Stimulated activated CD8-positive, alpha-beta memory T cell treated with anti-CD3 and anti-CD28 coated beads, Interleukin-4, amount 100 ng/mL, for 4 hours (primary cell): ENCODE results near the gene CAPG.
"Not testable (repeated sequence)": the region's sequence is repeated elsewhere in the genome, so short reads cannot be mapped to it uniquely, and the experiment has no call there.

ENCODE experiments used
- DNase-seq, 2 donors: peaks; one replicate each; pipeline ENCODE4 v3.0.0-alpha.2; 2020; ENCODE audit warnings: low read depth in 2 of 2, low spot score in 1 of 2

CAPG gene

DNA sequence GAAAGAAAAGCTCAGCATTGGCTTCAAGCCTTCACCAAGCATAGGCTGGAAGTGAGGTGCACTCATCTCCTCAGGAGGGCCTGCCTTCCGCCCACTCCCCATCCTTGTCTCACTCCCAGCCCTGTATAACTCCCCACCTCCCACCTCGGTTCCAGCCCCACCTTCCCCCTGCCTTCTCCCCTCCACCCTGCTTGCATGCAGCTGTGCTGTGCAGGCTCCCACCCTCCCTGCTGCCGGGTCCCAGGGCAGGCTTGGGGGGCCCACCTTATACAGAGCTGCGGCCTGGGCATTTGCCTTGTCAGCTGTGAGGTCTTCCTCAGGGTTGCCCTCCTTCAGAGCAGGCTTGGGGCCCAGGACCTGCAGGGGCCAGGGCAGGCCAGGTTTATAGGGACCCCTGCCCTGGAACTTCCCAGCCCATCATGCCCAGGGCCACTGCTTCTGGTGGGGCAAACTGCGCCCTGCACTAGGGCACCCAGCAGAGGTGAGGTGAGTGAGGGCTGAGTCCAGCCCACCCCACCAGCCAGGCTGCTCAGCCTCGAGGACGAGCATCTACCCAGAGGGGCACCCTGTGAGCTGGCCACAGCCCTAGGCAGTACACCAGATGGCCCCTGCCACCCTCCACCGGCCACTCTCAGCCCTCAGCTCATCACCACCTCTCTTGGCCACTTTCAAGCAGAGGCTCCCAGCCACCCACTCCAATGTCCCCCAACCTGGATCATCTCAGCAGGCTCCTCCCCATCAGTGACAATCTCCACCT, 11.6 kb downstream of the CAPG start:
- DNase-seq = no peak

DNA sequence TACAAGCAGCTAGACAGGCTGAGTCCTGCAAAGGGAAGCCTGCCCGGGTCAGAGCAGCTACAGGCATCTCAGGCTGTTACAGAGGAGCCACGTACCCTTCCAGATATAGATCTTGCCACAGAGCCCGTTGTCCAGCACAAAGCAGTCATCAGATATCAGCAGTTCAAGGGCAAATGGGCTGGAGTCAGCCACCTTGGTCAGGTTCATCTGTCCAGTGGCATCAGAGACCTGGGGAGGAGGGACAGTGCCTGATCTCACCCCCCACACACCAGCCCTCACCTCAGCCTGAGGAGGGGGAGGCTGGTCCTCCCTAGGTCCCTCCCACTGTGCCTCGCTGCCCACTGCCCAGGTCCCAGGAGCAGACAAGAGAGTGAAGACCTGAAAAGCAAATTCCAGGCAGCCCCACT, 12.2 kb downstream of the CAPG start:
- no peak for DNase-seq

- DNase-seq = no peak
Measured at GRCh38 chr2:85396531-85397470, 13.4 kb downstream of the CAPG start.

DNA sequence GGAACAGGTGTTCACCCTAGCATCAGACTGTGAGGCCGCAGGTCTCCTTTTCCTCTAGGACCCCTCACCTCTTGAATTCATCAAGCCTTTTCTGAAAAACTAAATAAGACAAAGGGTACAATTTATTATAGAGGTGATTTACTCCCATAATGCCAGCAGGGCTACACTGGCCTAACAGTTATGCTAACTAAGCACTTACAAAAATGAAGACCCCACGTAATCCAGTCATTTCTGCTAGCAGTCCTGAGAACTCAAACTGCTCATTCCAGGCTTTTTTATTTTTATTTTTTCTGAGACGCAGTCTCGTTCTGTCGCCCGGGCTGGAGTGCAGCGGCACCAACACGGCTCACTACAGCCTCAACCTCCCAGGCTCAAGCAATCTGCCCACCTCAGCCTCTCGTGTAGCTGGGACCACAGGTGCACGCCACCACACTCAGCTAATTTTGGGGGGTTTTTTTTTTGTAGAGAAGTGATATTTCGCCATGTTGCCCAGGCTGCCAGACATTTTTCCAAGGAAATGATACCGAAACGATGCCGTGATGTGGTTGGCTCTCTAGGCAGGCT, 14.2 kb downstream of the CAPG start:
- no peak for DNase-seq

DNA sequence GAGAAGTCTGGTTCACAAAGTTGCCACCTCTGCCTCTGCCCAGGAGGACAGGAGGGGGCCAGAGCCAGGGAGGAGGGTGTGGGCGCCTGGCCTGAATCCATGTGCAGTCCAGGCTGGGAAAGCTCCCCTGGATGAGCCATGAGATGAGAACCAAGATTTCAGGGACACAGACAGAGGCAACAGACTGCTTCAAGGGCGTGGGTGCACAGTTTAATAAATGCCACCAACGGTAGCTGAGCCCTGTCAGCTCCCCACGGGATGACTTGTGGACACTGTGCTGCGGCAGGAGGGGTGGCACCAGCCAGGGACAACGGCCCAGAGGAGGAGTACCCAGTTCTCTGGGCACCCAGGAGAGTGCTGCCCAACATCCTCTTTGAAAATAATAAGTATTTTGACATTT, 15.2 kb downstream of the CAPG start:
- no peak for DNase-seq

- DNase-seq = no peak
Measured at GRCh38 chr2:85394261-85394681, 15.9 kb downstream of the CAPG start.

- DNase-seq = no peak
Measured at GRCh38 chr2:85393836-85394235, 16.3 kb downstream of the CAPG start.

- DNase-seq = peak; percentile 45 to 54
Measured at GRCh38 chr2:85390941-85391669, 19.1 kb downstream of the CAPG start.

DNA sequence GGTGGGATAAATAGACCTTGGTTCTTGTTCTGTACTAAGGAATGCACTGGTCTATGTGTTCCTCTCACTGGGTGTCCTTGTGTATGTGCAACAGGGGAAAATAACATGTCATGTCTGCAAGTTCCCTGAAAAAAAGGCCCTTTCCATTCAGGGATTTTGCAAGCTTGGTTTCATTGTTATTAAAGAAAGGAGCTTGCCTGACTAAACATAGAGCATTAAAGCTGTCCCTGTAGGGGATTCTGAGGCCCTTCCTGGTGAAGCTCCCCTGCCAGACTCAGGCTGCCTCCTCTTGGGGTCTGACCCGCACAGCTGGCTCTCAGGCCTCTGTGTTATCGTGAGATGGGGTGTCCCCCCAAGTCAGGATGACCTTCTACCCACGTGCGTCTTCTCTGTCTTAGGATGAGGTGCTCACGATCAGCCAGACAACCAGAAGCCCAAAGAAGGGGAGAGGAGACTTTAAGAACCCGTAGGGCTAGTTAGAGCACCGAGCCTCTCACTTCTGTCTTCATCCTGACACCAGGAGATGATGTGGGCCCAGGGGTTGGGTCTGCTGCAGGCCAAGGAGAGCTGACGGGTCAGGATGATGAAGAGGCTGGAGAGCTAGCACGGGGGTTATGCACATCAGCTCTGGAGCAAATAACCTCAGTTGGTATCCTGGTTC, 21.2 kb downstream of the CAPG start:
- DNase-seq = no peak

DNA sequence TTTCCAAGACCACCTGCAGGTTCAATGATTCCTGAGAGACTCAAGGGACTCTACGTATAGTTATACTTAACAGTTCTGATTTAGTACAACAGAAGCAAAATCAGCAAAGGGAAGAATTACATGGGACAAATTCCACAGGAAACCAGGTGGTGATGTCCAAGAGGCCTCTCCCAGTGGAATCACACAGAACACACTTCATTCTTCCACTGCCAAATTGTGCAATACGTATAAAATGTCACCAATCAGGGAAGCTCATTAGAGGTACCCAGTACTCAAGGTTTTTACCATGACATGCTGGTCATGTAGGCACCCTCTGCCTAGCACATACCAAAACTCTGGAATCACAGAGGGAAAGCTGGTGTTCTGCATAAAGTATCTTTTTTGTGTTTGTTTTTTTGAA, 22.4 kb downstream of the CAPG start:
- no peak for DNase-seq

DNA sequence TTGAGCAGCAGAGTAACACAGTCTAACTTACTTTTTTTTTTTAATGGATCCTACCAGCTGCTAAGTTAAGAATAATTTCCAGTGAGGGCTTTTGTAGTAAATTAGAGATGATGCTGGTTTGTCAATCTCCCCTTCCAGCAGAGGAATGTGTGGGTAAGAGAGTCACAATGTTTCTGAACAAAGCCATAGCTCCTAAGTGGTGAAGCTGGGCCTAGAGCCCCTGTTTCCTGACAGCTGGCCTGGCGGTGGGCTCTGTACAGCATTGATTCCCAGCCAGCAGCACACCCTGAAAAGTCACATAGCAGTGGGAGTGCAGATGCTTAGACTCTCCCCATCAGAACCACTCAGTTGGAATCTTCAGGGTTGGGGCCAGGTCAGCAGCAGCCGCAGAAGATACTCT, 24.4 kb downstream of the CAPG start:
- DNase-seq = no peak

GRCh38 chr2:85383850-85384249, 26.3 kb downstream of the CAPG start:
- no peak for DNase-seq

DNA sequence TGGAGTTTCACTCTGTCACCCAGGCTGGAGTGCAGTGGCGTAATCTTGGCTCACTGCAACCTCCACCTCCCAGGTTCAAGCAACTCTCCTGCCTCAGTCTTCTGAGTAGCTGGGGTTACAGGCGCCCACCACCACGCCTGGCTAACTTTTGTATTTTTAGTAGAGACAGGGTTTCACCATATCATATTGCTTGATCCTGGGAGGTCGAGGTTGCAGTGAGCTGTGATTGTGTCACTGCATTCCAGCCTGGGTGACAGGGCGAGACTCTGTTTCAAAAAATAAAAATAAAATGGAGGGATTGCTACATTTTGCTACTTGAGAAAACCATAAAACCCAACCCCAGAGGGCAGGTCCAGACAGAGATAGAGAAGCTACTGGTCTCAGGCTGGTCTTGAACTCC, 27.0 kb downstream of the CAPG start:
- not testable (repeated sequence) for DNase-seq

GRCh38 chr2:85380048-85380447, 30.1 kb downstream of the CAPG start:
- no peak for DNase-seq

GRCh38 chr2:85378257-85378656, 31.9 kb downstream of the CAPG start:
- DNase-seq = no peak

DNA sequence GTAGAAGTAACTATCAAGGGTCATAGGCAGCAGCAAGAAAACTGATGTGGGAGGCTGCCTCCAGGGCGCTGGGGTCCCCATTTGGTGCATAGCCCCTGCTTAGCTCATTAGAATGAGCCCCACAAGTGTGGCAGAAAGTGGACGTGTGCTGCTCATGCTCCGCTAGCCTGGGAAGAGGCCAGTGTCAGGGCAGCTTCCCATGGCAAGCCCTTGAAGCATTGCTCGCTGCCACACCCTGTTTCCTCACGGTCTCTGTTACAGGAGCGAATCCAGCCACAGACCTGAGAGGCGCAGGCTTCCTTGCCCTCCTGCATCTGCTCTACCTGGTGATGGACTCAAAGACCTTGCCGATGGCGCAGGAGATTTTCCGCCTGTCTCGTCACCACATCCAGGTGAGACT, 33.1 kb downstream of the CAPG start:
- DNase-seq = no peak

- no peak for DNase-seq
Measured at GRCh38 chr2:85376291-85377065, 33.7 kb downstream of the CAPG start.

GRCh38 chr2:85371045-85371444, 39.1 kb downstream of the CAPG start:
- DNase-seq = no peak

GRCh38 chr2:85369500-85369899, 40.7 kb downstream of the CAPG start:
- DNase-seq = no peak

DNA sequence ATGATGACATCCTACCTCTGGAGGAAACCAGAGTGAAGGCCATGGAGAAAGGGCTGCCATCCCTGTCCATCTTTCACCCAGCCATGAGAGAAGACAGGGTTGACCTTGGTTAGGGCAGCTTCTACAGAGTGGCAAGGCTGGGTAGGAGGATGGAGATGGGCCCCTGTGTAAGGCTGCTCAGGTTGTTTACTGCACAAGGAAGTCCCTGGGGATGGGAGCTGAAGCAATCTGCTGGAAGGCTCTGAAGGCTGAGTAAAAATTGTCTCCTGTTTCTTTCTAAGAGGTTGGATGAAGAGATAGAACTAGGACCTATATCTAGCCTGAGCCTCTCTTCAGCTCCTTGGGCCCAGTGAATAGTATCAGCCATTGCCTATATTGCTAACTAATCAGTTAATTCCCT, 41.2 kb downstream of the CAPG start:
- no peak for DNase-seq
